MM.1S (cell line): ENCODE measurements around the gene CAPN12.

Experiments
- CTCF ChIP-seq: fragments of 300-600 bp; sonication (generic); IDR thresholded peaks from 2 replicates; pipeline ENCODE4 v1.5.1; 2016; ENCODE audit warnings: antibody characterized with exemption, low read length, mixed read lengths
- EZH2 ChIP-seq: fragments of 300-600 bp; sonication (generic); optimal IDR thresholded peaks from 2 replicates; pipeline ENCODE3; 2017; ENCODE audit warnings: low read depth, mild to moderate bottlenecking, antibody characterized with exemption, low read length, mixed read lengths
- EZH2phosphoT487 ChIP-seq: fragments of 300-600 bp; sonication (generic); IDR thresholded peaks from 2 replicates; pipeline ENCODE4 v1.6.1; 2018; ENCODE audit warnings: antibody characterized with exemption, low read length

DNA sequence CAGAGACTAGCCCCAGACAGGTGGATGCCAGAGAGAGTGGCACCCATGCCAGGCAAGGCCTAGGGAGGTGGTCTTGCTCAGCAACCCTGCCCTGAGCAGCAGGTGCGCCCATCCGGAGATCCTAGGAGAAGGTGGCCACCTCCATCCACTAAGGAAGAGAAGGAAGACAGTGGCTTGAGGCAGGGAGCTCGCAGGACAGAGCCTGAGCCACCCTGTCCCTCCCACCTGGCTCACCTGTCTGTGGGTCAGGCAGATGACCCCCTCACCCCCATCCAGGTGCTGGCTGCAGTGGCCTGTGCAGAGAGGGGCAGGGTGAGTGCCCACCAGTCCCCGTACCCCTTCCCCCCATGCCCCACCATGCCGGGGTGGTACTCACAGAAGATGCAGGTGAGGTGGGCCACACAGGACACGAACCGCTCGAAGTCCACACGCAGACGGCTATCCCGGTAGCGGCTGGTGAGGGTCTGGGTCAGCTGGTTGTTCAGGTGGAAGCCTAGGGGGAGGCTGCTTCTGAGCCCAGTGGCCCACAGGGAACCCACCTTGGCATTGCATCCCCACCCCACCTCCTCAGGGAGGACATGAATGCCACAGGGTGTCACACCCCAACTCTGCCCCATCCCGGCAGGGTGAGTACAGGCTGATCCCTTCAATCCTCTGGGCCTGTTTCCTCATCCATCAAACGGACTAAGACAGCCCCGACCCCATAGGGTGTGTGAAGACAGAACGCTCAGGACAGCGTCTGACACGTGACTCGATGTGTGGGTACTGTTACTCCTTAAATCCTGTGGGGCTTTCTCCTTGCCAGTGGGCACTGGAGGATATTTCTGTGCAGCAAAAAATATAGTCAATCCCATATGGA, 13.3 kb downstream of the CAPN12 start:
- no peak for TF ChIP-seq CTCF
- TF ChIP-seq EZH2phosphoT487: no peak
- no peak for TF ChIP-seq EZH2
